Measurements from ENCODE around the gene UMAD1. TPM values are rescaled to one million over a fixed set of nuclear protein-coding genes. Genes with fewer than 3 reads are reported as not detected.

UMAD1 gene
- total and polyA plus RNA-seq, 2 donors (not counting 3 experiments of a cell fraction or from before 2014, with no cell fraction given) = 5.6 to 6.6 TPM

GRCh38 chr7:7924303-7924702 lies 283.8 kb downstream of the UMAD1 start:
- Histone ChIP-seq H3K4me3 (replicated peaks in 1 of 3; ENCODE audit: insufficient read depth in 1 of 3, low read depth in 1 of 3, low read length in 3 of 3) (no peak overlapping the region), H4K20me1 (replicated peaks; ENCODE audit: control insufficient read depth, extremely low read depth, insufficient read depth, low read length) (no peaks in the 10 kb centered on the region), H3K9ac (replicated peaks; ENCODE audit: extremely low read depth, insufficient read depth, low read length) (no peak overlapping the region), H3K27ac (ENCODE audit: insufficient read depth, low read depth, low read length) (no peak overlapping the region), H2AFZ (ENCODE audit: low read depth, low read length) (no peak overlapping the region), H3K4me1 (ENCODE audit: control insufficient read depth, extremely low read depth, insufficient read depth, low read length) (no peaks in the 10 kb centered on the region), H3K36me3 (ENCODE audit: control insufficient read depth in 2 of 2, extremely low read depth in 1 of 2, insufficient read depth in 2 of 2, low read length in 2 of 2) (no peaks in the 10 kb centered on the region), H3K79me2 (ENCODE audit: control insufficient read depth, insufficient read depth, low read length) (no peaks in the 10 kb centered on the region), H3K9me1 (replicated peaks; ENCODE audit: control insufficient read depth, extremely low read depth, insufficient read depth, low read length) (no peaks in the 10 kb centered on the region), H3K27me3 (ENCODE audit: control insufficient read depth in 2 of 2, insufficient read depth in 2 of 2, low read length in 2 of 2) (no peaks in the 10 kb centered on the region), H3K9me3 (replicated peaks; ENCODE audit: control insufficient read depth, insufficient read depth, low read length) (no peaks in the 10 kb centered on the region), H3K4me2 (ENCODE audit: insufficient read depth, low read length) (no peak overlapping the region)
- DNase-seq (ENCODE audit: low read depth, low spot score) (no peak), FAIRE-seq (no peak)
- ChIA-PET CTCF (no interaction called here), POLR2A (no interaction called here)
- BruUV-seq (replicated peaks) = no TSS peak
- TF ChIP-seq POLR2AphosphoS5 (IDR thresholded peaks at IDR 0.05; ENCODE audit: insufficient read depth, low read depth, low read length) (no peak), JUN (IDR thresholded peaks at IDR 0.05; ENCODE audit: borderline replicate concordance, insufficient read depth, insufficient read length, low read depth) (no peak), GATA2 (IDR thresholded peaks at IDR 0.05; ENCODE audit: insufficient read depth, insufficient read length, low read depth, low read length) (no peak), EZH2 (IDR thresholded peaks at IDR 0.05; ENCODE audit: borderline replicate concordance, low read depth, low read length, severe bottlenecking) (no peak), MYC (IDR thresholded peaks at IDR 0.05; ENCODE audit: low read depth, low read length) (no peak), FOS (IDR thresholded peaks at IDR 0.05; ENCODE audit: borderline replicate concordance, insufficient read depth, low read length) (no peak), CTCF (IDR thresholded peaks at IDR 0.05; ENCODE audit: extremely low read depth in 1 of 2, insufficient read depth in 1 of 2, low read depth in 1 of 2, low read length in 2 of 2) (no peak), POLR2A (IDR thresholded peaks at IDR 0.05; ENCODE audit: low read depth, low read length) (no peak), MAX (IDR thresholded peaks at IDR 0.05; ENCODE audit: insufficient read depth, insufficient read length) (no peak)
- dilution Hi-C loops (cut with MboI; ENCODE audit: extremely low pct_ligation_motif_present, low sequenced_read_pairs) (no loop called here), intact Hi-C loops (cut with micrococcal nuclease) (no loop called here)

Small RNA genes within 50 kb of the gene (small RNA-seq; reads per million reads assigned to genes)
- gene RNU6-534P (ENCODE audit: insufficient read depth, insufficient read length, low read depth, low replicate concordance) = not detected

Other genes with a start within 250 kb of the UMAD1 start
- gene COL28A1, start 104.9 kb upstream of the UMAD1 start, total RNA-seq = not detected in 2 replicates
- gene COL28A1, start 104.9 kb upstream of the UMAD1 start, polyA plus RNA-seq = not detected in 2 replicates
- 16.0 and 16.8 TPM in 2 replicates for gene MIOS, start 73.9 kb upstream of the UMAD1 start, total RNA-seq
- gene MIOS, start 73.9 kb upstream of the UMAD1 start, polyA plus RNA-seq = 5.2 and 8.5 TPM in 2 replicates
- 34.4 and 38.0 TPM in 2 replicates for gene RPA3, start 77.9 kb downstream of the UMAD1 start, total RNA-seq
- gene RPA3, start 77.9 kb downstream of the UMAD1 start, polyA plus RNA-seq = 9.3 and 15.6 TPM in 2 replicates